ENCODE measurements around the gene ANGPTL8. TPM values are rescaled to one million over a fixed set of nuclear protein-coding genes. Genes with fewer than 3 reads are reported as not detected.

ANGPTL8 gene
- total and polyA plus RNA-seq, 2 of the 13 experiments (the other 11 are each of a cell fraction or from before 2014, with no cell fraction given): 27.3 to 243 TPM

DNA sequence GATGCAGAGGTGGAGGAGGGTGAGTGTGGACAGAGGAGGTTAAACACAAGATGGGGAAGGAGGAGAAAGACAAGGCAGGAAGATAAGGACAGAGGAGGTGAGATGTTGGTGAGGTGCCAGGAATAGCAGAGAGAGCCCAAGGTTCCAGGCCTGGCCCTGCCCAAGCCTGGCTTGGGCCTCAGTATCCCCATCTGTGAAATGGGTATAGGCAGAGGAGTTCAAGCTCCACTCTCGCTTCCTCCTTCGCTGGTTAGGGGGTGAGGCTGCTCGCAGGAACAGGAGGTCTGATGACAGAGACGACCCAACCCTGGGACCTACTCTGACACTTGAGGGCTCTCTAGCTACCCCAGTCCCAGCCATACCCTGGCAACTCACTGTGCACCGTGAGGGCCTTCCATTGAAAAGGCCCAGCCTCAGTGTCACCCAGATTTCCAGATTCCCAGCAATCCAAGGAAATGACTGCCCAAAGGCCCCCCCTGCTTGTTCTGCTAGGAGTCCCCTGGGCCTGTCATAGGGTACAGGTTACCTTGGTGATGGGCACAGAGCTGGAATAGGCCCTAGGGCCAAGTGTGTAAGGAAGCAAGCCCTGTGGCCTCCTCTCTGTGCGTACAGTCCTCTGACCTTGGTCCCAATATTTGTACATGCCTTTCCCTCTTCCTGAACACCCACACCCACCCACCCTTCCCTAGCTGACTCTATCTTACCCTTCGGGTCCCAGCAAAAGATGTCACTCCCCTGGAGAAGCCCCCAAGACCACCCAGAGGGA, 8.6 kb upstream of the ANGPTL8 start (continued):
- TF ChIP-seq, protein P1, sequence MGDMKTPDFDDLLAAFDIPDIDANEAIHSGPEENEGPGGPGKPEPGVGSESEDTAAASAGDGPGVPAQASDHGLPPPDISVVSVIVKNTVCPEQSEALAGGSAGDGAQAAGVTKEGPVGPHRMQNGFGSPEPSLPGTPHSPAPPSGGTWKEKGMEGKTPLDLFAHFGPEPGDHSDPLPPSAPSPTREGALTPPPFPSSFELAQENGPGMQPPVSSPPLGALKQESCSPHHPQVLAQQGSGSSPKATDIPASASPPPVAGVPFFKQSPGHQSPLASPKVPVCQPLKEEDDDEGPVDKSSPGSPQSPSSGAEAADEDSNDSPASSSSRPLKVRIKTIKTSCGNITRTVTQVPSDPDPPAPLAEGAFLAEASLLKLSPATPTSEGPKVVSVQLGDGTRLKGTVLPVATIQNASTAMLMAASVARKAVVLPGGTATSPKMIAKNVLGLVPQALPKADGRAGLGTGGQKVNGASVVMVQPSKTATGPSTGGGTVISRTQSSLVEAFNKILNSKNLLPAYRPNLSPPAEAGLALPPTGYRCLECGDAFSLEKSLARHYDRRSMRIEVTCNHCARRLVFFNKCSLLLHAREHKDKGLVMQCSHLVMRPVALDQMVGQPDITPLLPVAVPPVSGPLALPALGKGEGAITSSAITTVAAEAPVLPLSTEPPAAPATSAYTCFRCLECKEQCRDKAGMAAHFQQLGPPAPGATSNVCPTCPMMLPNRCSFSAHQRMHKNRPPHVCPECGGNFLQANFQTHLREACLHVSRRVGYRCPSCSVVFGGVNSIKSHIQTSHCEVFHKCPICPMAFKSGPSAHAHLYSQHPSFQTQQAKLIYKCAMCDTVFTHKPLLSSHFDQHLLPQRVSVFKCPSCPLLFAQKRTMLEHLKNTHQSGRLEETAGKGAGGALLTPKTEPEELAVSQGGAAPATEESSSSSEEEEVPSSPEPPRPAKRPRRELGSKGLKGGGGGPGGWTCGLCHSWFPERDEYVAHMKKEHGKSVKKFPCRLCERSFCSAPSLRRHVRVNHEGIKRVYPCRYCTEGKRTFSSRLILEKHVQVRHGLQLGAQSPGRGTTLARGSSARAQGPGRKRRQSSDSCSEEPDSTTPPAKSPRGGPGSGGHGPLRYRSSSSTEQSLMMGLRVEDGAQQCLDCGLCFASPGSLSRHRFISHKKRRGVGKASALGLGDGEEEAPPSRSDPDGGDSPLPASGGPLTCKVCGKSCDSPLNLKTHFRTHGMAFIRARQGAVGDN (CRISPR knock-in tag; IDR thresholded peaks at IDR 0.05): peak; percentile 45
- peak; percentile 60; the same call in 1 of the 2 replicates for TF ChIP-seq SALL1 (CRISPR knock-in tag; IDR thresholded peaks at IDR 0.05)
- TF ChIP-seq RARA (CRISPR knock-in tag; IDR thresholded peaks at IDR 0.05): peak; percentile 44
- TF ChIP-seq, protein P2, sequence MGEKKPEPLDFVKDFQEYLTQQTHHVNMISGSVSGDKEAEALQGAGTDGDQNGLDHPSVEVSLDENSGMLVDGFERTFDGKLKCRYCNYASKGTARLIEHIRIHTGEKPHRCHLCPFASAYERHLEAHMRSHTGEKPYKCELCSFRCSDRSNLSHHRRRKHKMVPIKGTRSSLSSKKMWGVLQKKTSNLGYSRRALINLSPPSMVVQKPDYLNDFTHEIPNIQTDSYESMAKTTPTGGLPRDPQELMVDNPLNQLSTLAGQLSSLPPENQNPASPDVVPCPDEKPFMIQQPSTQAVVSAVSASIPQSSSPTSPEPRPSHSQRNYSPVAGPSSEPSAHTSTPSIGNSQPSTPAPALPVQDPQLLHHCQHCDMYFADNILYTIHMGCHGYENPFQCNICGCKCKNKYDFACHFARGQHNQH (CRISPR knock-in tag; IDR thresholded peaks at IDR 0.05): peak; percentile 41; the same call in 1 of the 2 replicates
- TF ChIP-seq ZMYM3 (CRISPR knock-in tag; IDR thresholded peaks at IDR 0.05): peak; percentile 88
- TF ChIP-seq ETV5 (CRISPR knock-in tag; IDR thresholded peaks at IDR 0.05; ENCODE audit: borderline replicate concordance): peak; percentile 12; the same call in 1 of the 2 replicates
- no peak for TF ChIP-seq XBP1 (CRISPR knock-in tag; IDR thresholded peaks at IDR 0.05)
- TF ChIP-seq, protein P3, sequence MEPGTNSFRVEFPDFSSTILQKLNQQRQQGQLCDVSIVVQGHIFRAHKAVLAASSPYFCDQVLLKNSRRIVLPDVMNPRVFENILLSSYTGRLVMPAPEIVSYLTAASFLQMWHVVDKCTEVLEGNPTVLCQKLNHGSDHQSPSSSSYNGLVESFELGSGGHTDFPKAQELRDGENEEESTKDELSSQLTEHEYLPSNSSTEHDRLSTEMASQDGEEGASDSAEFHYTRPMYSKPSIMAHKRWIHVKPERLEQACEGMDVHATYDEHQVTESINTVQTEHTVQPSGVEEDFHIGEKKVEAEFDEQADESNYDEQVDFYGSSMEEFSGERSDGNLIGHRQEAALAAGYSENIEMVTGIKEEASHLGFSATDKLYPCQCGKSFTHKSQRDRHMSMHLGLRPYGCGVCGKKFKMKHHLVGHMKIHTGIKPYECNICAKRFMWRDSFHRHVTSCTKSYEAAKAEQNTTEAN (CRISPR knock-in tag; conservative IDR thresholded peaks at IDR 0.05): 0 out of 2 replicates have a peak, but pooled peaks have one; percentile 20
- TF ChIP-seq KDM1A (CRISPR knock-in tag; IDR thresholded peaks at IDR 0.05): peak; percentile 70
- TF ChIP-seq IRF2 (CRISPR knock-in tag; IDR thresholded peaks at IDR 0.05): 0 out of 2 replicates have a peak, but pooled peaks have one; percentile 44
- no peak for TF ChIP-seq CENPT (CRISPR knock-in tag; IDR thresholded peaks at IDR 0.05; ENCODE audit: low read depth)
- TF ChIP-seq, protein P4, sequence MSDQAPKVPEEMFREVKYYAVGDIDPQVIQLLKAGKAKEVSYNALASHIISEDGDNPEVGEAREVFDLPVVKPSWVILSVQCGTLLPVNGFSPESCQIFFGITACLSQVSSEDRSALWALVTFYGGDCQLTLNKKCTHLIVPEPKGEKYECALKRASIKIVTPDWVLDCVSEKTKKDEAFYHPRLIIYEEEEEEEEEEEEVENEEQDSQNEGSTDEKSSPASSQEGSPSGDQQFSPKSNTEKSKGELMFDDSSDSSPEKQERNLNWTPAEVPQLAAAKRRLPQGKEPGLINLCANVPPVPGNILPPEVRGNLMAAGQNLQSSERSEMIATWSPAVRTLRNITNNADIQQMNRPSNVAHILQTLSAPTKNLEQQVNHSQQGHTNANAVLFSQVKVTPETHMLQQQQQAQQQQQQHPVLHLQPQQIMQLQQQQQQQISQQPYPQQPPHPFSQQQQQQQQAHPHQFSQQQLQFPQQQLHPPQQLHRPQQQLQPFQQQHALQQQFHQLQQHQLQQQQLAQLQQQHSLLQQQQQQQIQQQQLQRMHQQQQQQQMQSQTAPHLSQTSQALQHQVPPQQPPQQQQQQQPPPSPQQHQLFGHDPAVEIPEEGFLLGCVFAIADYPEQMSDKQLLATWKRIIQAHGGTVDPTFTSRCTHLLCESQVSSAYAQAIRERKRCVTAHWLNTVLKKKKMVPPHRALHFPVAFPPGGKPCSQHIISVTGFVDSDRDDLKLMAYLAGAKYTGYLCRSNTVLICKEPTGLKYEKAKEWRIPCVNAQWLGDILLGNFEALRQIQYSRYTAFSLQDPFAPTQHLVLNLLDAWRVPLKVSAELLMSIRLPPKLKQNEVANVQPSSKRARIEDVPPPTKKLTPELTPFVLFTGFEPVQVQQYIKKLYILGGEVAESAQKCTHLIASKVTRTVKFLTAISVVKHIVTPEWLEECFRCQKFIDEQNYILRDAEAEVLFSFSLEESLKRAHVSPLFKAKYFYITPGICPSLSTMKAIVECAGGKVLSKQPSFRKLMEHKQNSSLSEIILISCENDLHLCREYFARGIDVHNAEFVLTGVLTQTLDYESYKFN (CRISPR knock-in tag; conservative IDR thresholded peaks at IDR 0.05): peak; percentile 69
- TF ChIP-seq ELF3 (CRISPR knock-in tag; IDR thresholded peaks at IDR 0.05): peak; percentile 61; the same call in 1 of the 2 replicates
- peak; percentile 79; the same call in 1 of the 2 replicates for TF ChIP-seq ADNP (CRISPR knock-in tag; IDR thresholded peaks at IDR 0.05)
- peak; percentile 24; the same call in 1 of the 2 replicates for TF ChIP-seq MED1 (CRISPR knock-in tag; IDR thresholded peaks at IDR 0.05)
- TF ChIP-seq ATF7 (IDR thresholded peaks at IDR 0.05): no peak
- TF ChIP-seq ATF7 (CRISPR knock-in tag; IDR thresholded peaks at IDR 0.05): no peak
- peak; percentile 45; the same call in 1 of the 2 replicates for TF ChIP-seq ZNF501 (CRISPR knock-in tag; IDR thresholded peaks at IDR 0.05)
- peak; percentile 99 for TF ChIP-seq ZNF629 (CRISPR knock-in tag; conservative IDR thresholded peaks at IDR 0.05)
- 0 out of 2 replicates have a peak, but pooled peaks have one; percentile 10 for TF ChIP-seq NCOA2 (CRISPR knock-in tag; IDR thresholded peaks at IDR 0.05)

Measured in HepG2 (cell line).